ENCODE results near the gene VTI1A. TPM values are rescaled to one million over a fixed set of nuclear protein-coding genes. Genes with fewer than 3 reads are reported as not detected.

Gene VTI1A
- total and polyA plus RNA-seq, 2 of the 13 experiments (the other 11 are each of a cell fraction or from before 2014, with no cell fraction given): 11.7 to 32.7 TPM

DNA sequence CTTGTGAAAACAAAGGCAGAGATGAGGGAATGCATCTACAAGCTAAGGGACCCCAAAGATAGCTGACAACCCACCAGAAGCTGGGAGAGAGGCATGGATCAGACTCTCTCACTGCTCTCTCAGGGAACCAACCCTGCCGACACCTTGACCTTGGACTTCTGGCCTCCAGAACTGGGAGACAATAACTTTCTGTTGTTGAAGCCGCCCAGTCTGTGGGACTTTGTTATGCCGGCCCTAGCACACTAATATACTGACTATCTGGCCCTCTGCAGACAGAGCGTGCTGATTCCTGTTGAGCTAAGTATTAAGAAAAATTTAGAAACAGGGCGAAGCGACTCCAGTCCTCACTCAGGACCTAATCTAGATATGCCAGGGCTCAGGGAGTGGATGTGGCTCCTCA is 358.7 kb downstream of the VTI1A start (continued):
- TF ChIP-seq NCOR1 (IDR thresholded peaks at IDR 0.05; ENCODE audit: borderline replicate concordance, low read length): peak; percentile 72; the same call in 1 of the 2 replicates

DNA sequence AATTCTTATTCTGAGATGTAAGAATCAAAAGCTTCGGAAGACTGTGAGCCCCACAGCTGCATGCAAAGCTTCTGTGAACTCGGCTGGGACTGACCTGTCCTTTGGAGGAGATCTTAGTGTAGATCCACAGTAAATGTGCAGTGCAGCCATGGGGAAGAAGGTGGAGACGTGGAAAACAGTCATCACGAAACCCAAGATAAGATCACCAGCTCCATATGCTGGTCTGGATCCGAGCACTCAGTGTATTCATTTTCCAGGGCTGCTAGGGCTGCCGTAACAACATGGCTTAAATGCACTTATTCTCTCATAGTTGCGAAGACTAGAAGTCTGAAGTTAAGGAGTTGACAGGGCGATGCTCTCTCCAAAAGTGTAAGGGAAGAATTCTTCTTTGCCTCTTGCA is 360.0 kb downstream of the VTI1A start:
- Histone ChIP-seq H2AFZ (ENCODE audit: low read length) (no peak overlapping the region), H3K4me3 (replicated peaks in 1 of 3; ENCODE audit: insufficient read depth in 1 of 3, low read depth in 2 of 3, low read length in 3 of 3) (no peak overlapping the region), H3K9ac (ENCODE audit: insufficient read depth, low read depth, low read length) (no peak overlapping the region), H3K27ac (ENCODE audit: extremely low read length, insufficient read depth, low read length) (no peak overlapping the region), H3K4me2 (ENCODE audit: low read depth, low read length) (no peak overlapping the region), H4K20me1 (ENCODE audit: insufficient read depth, low read length) (no peaks in the 10 kb centered on the region), H3K36me3 (replicated peaks in 1 of 2; ENCODE audit: control insufficient read depth in 1 of 2, insufficient read depth in 2 of 2, low read length in 2 of 2) (peaks cover 3 to 7% of the 10 kb centered on the region in 2 experiments; a peak in 2 of 5 replicates), H3K27me3 (ENCODE audit: control insufficient read depth in 1 of 2, insufficient read depth in 2 of 2, low read length in 2 of 2) (no peaks in the 10 kb centered on the region), H3K9me3 (ENCODE audit: low read length) (no peaks in the 10 kb centered on the region), H3K4me1 (ENCODE audit: insufficient read depth, low read length) (peaks cover 48% of the 10 kb centered on the region), H3K79me2 (ENCODE audit: insufficient read depth, low read length) (no peaks in the 10 kb centered on the region)
- whole genome bisulfite sequencing (ENCODE audit: low lambda C conversion rate): 100% methylated on average over 7 of the region's 8 CpGs
- BruUV-seq (replicated peaks): no TSS peak
- in situ Hi-C loops (cut with HindIII; ENCODE audit: extremely low pct_ligation_motif_present, low pct_unique_long_range_greater_than_20kb) (no loop called here), intact Hi-C loops (cut with micrococcal nuclease; ENCODE audit: unreplicated experiment) (no loop called here)
- DNase-seq (ENCODE audit: low spot score) (no peak), FAIRE-seq (no peak), ATAC-seq (no peak)
- ChIA-PET POLR2A (no interaction called here), CTCF (ENCODE audit: low intra/inter-chr PET ratio, low total read pairs) (no interaction called here)
- no peak for TF ChIP-seq THYN1 (CRISPR knock-in tag; IDR thresholded peaks at IDR 0.05; ENCODE audit: borderline replicate concordance, low read depth)
- TF ChIP-seq NFRKB (IDR thresholded peaks at IDR 0.05): no peak
- TF ChIP-seq KLF9 (CRISPR knock-in tag; IDR thresholded peaks at IDR 0.05; ENCODE audit: low read depth): no peak
- no peak for TF ChIP-seq BCL6 (CRISPR knock-in tag; IDR thresholded peaks at IDR 0.05)
- TF ChIP-seq, protein P1, sequence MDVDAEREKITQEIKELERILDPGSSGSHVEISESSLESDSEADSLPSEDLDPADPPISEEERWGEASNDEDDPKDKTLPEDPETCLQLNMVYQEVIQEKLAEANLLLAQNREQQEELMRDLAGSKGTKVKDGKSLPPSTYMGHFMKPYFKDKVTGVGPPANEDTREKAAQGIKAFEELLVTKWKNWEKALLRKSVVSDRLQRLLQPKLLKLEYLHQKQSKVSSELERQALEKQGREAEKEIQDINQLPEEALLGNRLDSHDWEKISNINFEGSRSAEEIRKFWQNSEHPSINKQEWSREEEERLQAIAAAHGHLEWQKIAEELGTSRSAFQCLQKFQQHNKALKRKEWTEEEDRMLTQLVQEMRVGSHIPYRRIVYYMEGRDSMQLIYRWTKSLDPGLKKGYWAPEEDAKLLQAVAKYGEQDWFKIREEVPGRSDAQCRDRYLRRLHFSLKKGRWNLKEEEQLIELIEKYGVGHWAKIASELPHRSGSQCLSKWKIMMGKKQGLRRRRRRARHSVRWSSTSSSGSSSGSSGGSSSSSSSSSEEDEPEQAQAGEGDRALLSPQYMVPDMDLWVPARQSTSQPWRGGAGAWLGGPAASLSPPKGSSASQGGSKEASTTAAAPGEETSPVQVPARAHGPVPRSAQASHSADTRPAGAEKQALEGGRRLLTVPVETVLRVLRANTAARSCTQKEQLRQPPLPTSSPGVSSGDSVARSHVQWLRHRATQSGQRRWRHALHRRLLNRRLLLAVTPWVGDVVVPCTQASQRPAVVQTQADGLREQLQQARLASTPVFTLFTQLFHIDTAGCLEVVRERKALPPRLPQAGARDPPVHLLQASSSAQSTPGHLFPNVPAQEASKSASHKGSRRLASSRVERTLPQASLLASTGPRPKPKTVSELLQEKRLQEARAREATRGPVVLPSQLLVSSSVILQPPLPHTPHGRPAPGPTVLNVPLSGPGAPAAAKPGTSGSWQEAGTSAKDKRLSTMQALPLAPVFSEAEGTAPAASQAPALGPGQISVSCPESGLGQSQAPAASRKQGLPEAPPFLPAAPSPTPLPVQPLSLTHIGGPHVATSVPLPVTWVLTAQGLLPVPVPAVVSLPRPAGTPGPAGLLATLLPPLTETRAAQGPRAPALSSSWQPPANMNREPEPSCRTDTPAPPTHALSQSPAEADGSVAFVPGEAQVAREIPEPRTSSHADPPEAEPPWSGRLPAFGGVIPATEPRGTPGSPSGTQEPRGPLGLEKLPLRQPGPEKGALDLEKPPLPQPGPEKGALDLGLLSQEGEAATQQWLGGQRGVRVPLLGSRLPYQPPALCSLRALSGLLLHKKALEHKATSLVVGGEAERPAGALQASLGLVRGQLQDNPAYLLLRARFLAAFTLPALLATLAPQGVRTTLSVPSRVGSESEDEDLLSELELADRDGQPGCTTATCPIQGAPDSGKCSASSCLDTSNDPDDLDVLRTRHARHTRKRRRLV (CRISPR knock-in tag; IDR thresholded peaks at IDR 0.05): no peak

Data from HepG2 (cell line).